GM12878 (cell line): ENCODE results near the gene PALLD. TPM values are rescaled to one million over a fixed set of nuclear protein-coding genes. Genes with fewer than 3 reads are reported as not detected.

Experiments
- ATAC-seq: fragments of 200-7000 bp; cut with Tn5 transposase; 3 replicates; pipeline ENCODE4 v1.9.1; 2020; ENCODE audit warnings: mild to moderate bottlenecking, moderate library complexity
- BruUV-seq: library from RNA; stranded (reverse); fragments of 400-500 nt; replicated peaks from 2 replicates; lab custom pipeline; 2021; lab: Mats Ljungman, UMichigan
- CTCF ChIA-PET: fragments of 300-600 bp; sonication (Branson Sonifier 250); formaldehyde crosslinking; extraction: SDS; loops from one replicate; lab custom pipeline; 2021; ENCODE audit warnings: inconsistent platforms; lab: Yijun Ruan, JAX
- POLR2A ChIA-PET: fragments of 350-600 bp; formaldehyde crosslinking; extraction: SDS; loops from one replicate; lab custom pipeline; 2021; ENCODE audit warnings: inconsistent platforms; lab: Charles Lee
- RAD21 ChIA-PET: fragments of 300-600 bp; sonication (Branson Sonifier 250); formaldehyde crosslinking; loops from one replicate; lab custom pipeline; 2023; ENCODE audit warnings: antibody characterized with exemption; ENCODE audit not compliant: unreplicated experiment; lab: Charles Lee
- SMC1A ChIA-PET: fragments of 300-600 bp; sonication (Branson Sonifier 250); formaldehyde crosslinking; loops from one replicate; lab custom pipeline; 2023; ENCODE audit not compliant: unreplicated experiment, uncharacterized antibody; lab: Charles Lee
- DNase-seq: peaks from one replicate; pipeline ENCODE4 v3.0.0-alpha.2; 2011; ENCODE audit warnings: low read depth, low spot score
- FAIRE-seq: peaks from 3 replicates; lab custom pipeline; 2011; peaks lifted over from hg19 to GRCh38; lab: Jason Lieb, UNC
- H2AFZ ChIP-seq: 2 replicates; pipeline ENCODE4 v1.6.0; 2011; ENCODE audit warnings: low read depth, low read length, control low read depth; ENCODE audit not compliant: control insufficient read depth
- H3K27ac ChIP-seq: 2 replicates; pipeline ENCODE4 v1.5.1; 2011; ENCODE audit warnings: control low read depth; ENCODE audit not compliant: control insufficient read depth, insufficient read depth
- H3K27me3 ChIP-seq, 2 experiments: replicated peaks in 1 of 2; 2 replicates each; pipeline versions ENCODE4 v1.6.0 to v1.6.1; 2011; ENCODE audit warnings: low read length in 1 of 2; ENCODE audit not compliant: control insufficient read depth in 2 of 2, insufficient read depth in 2 of 2
- H3K36me3 ChIP-seq, 2 experiments: 2 replicates each; pipeline ENCODE4 v1.5.1; 2011; ENCODE audit warnings: low read length in 1 of 2; ENCODE audit not compliant: control insufficient read depth in 2 of 2, insufficient read depth in 2 of 2
- H3K4me1 ChIP-seq: 2 replicates; pipeline ENCODE4 v1.6.1; 2011; ENCODE audit warnings: mild to moderate bottlenecking, low read length, moderate library complexity, mixed read lengths; ENCODE audit not compliant: control insufficient read depth, insufficient read depth
- H3K4me2 ChIP-seq: 2 replicates; pipeline ENCODE4 v1.6.0; 2011; ENCODE audit warnings: control low read depth; ENCODE audit not compliant: control insufficient read depth, insufficient read depth
- H3K4me3 ChIP-seq: fragments of 200-600 bp; sonication (generic); 2 replicates; pipeline ENCODE4 v1.5.1; 2016
- H3K79me2 ChIP-seq: 2 replicates; pipeline ENCODE4 v1.6.0; 2011; ENCODE audit warnings: low read length; ENCODE audit not compliant: control insufficient read depth, insufficient read depth
- H3K9ac ChIP-seq: 2 replicates; pipeline ENCODE4 v1.8.0; 2011; ENCODE audit warnings: low read length, control low read depth, mixed read lengths; ENCODE audit not compliant: control insufficient read depth, insufficient read depth
- H3K9me3 ChIP-seq: replicated peaks from 3 replicates; pipeline ENCODE4 v1.5.1; 2011; ENCODE audit warnings: mild to moderate bottlenecking, low read length; ENCODE audit not compliant: control insufficient read depth, insufficient read depth
- H4K20me1 ChIP-seq: 2 replicates; pipeline ENCODE4 v1.6.0; 2011; ENCODE audit not compliant: control insufficient read depth, insufficient read depth
- BMI1 ChIP-seq: fragments of 450-650 bp; IDR thresholded peaks from 2 replicates; pipeline ENCODE4 v1.6.1; 2016; ENCODE audit warnings: mild to moderate bottlenecking, moderate library complexity, borderline replicate concordance
- EED ChIP-seq: sonication (generic); IDR thresholded peaks from 2 replicates; pipeline ENCODE4 v1.6.1; 2016; ENCODE audit warnings: antibody characterized with exemption, low read depth
- PML ChIP-seq: IDR thresholded peaks from 2 replicates; pipeline ENCODE4 v1.6.1; 2012; ENCODE audit warnings: low read length, inconsistent platforms
- RFX5 ChIP-seq: IDR thresholded peaks from 2 replicates; pipeline ENCODE4 v1.6.1; 2011; ENCODE audit warnings: low read depth, low read length, improper control_type of control experiment
- SIN3A ChIP-seq: IDR thresholded peaks from 2 replicates; pipeline ENCODE4 v1.6.1; 2012; ENCODE audit warnings: low read depth, low read length, improper control_type of control experiment
- SMAD1 ChIP-seq: fragments of 450-650 bp; IDR thresholded peaks from 2 replicates; pipeline ENCODE4 v1.6.1; 2018; ENCODE audit warnings: mild to moderate bottlenecking, low read depth; ENCODE audit not compliant: partially characterized antibody
- ZBED1 ChIP-seq: IDR thresholded peaks from 2 replicates; pipeline ENCODE4 v1.6.1; 2016; ENCODE audit warnings: borderline replicate concordance
- WGBS: methylation state at CpG from one replicate; pipeline ENCODE4 v1.1.6; 2016; ENCODE audit warnings: low lambda C conversion rate; ENCODE audit not compliant: insufficient replicate concordance, insufficient coverage; ENCODE audit errors: missing lambda C conversion rate; 5-methylcytosine and 5-hydroxymethylcytosine counted together
- in situ Hi-C: fragments of 300-500 bp; cut with MboI; formaldehyde crosslinking; loops from 9 replicates; pipeline ENCODE4 v1.14.3; 2018; ENCODE audit warnings: mixed read lengths
- intact Hi-C: fragments of 100-400 bp; cut with micrococcal nuclease; formaldehyde crosslinking; loops from one replicate; pipeline ENCODE4 v1.14.2; 2022; ENCODE audit not compliant: unreplicated experiment
- polyA plus RNA-seq, 11 experiments: library from polyadenylated mRNA; depleted of rRNA in 4 of 11; unstranded in 6 of 11; stranded (reverse) in 5 of 11; fragments of >200 nt; fragmentation: Nextera tagmentation in 4 of 11; fragmentation: Illumina TruSeq in 1 of 11; extraction: Ambion mirVana in 4 of 11; extraction: Trizol in 1 of 11; gene quantifications; 1 replicate in 1 of 11; 2 replicates in 10 of 11; pipeline versions ENCODE4 v1.2.1 to v1.2.3, GENCODE V29; 2011 to 2016; ENCODE audit warnings: inconsistent platforms in 2 of 11, missing spikeins in 2 of 11, low read depth in 1 of 11
- total RNA-seq, 4 experiments: library from RNA; depleted of rRNA in 3 of 4; stranded (reverse); fragments of >200 nt in 3 of 4; fragmentation: Illumina TruSeq in 1 of 4; extraction: Trizol in 1 of 4; gene quantifications; 2 replicates each; pipeline versions ENCODE4 v1.2.1 to v1.2.3, GENCODE V29; 2013 to 2021
- TF ChIP-seq, protein P1 (sequence below): fragments of 450-650 bp; IDR thresholded peaks from 2 replicates; pipeline ENCODE4 v1.6.1; 2017; ENCODE audit warnings: mild to moderate bottlenecking, moderate library complexity
- TF ChIP-seq, protein P2 (sequence below): fragments of 450-650 bp; formaldehyde crosslinking; IDR thresholded peaks from 2 replicates; pipeline ENCODE4 v1.4.0; 2022; ENCODE audit warnings: mild to moderate bottlenecking, moderate library complexity
- TF ChIP-seq, protein P3 (sequence below): IDR thresholded peaks from 2 replicates; pipeline ENCODE4 v1.6.1; 2012; ENCODE audit warnings: low read depth, low read length, improper control_type of control experiment
- TF ChIP-seq, protein P4 (sequence below): fragments of 450-650 bp; IDR thresholded peaks from 2 replicates; pipeline ENCODE4 v1.6.1; 2017; ENCODE audit warnings: borderline replicate concordance

Gene PALLD
- total and polyA plus RNA-seq, 10 of the 15 experiments (the other 5 are each of a cell fraction or from before 2014, with no cell fraction given): 1.0 to 7.7 (median 1.7) TPM

DNA sequence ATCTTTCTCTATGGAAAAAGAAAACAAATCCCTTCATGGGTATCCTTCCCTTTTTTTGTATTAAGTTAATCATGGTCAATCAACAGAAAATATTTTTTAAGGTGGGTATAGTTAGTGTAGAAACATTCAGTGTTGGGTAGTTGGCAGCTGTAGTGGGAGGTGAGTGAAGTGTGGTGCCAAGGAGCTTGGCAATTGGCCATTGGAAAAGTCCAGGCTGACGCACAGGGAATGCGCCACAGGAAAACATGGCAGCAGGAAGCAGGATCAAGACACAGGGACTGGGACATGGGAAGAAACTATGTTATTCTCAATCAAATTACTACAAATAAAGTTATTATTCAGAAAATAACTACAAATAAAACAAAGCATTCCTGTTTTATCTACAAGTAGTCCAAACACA lies 20.0 kb downstream of the PALLD start (continued):
- TF ChIP-seq PML (no peak), SMAD1 (no peak), RFX5 (no peak)
- TF ChIP-seq, protein P1, sequence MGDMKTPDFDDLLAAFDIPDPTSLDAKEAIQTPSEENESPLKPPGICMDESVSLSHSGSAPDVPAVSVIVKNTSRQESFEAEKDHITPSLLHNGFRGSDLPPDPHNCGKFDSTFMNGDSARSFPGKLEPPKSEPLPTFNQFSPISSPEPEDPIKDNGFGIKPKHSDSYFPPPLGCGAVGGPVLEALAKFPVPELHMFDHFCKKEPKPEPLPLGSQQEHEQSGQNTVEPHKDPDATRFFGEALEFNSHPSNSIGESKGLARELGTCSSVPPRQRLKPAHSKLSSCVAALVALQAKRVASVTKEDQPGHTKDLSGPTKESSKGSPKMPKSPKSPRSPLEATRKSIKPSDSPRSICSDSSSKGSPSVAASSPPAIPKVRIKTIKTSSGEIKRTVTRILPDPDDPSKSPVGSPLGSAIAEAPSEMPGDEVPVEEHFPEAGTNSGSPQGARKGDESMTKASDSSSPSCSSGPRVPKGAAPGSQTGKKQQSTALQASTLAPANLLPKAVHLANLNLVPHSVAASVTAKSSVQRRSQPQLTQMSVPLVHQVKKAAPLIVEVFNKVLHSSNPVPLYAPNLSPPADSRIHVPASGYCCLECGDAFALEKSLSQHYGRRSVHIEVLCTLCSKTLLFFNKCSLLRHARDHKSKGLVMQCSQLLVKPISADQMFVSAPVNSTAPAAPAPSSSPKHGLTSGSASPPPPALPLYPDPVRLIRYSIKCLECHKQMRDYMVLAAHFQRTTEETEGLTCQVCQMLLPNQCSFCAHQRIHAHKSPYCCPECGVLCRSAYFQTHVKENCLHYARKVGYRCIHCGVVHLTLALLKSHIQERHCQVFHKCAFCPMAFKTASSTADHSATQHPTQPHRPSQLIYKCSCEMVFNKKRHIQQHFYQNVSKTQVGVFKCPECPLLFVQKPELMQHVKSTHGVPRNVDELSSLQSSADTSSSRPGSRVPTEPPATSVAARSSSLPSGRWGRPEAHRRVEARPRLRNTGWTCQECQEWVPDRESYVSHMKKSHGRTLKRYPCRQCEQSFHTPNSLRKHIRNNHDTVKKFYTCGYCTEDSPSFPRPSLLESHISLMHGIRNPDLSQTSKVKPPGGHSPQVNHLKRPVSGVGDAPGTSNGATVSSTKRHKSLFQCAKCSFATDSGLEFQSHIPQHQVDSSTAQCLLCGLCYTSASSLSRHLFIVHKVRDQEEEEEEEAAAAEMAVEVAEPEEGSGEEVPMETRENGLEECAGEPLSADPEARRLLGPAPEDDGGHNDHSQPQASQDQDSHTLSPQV: no peak
- TF ChIP-seq, protein P2, sequence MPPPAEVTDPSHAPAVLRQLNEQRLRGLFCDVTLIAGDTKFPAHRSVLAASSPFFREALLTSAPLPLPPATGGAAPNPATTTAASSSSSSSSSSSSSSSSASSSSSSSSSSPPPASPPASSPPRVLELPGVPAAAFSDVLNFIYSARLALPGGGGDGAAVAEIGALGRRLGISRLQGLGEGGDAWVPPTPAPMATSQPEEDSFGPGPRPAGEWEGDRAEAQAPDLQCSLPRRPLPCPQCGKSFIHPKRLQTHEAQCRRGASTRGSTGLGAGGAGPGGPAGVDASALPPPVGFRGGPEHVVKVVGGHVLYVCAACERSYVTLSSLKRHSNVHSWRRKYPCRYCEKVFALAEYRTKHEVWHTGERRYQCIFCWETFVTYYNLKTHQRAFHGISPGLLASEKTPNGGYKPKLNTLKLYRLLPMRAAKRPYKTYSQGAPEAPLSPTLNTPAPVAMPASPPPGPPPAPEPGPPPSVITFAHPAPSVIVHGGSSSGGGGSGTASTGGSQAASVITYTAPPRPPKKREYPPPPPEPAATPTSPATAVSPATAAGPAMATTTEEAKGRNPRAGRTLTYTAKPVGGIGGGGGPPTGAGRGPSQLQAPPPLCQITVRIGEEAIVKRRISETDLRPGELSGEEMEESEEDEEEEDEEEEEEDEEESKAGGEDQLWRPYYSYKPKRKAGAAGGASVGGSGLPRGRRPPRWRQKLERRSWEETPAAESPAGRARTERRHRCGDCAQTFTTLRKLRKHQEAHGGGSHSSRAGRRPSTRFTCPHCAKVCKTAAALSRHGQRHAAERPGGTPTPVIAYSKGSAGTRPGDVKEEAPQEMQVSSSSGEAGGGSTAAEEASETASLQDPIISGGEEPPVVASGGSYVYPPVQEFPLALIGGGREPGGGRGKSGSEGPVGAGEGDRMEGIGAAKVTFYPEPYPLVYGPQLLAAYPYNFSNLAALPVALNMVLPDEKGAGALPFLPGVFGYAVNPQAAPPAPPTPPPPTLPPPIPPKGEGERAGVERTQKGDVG (CRISPR knock-in tag): no peak

DNA sequence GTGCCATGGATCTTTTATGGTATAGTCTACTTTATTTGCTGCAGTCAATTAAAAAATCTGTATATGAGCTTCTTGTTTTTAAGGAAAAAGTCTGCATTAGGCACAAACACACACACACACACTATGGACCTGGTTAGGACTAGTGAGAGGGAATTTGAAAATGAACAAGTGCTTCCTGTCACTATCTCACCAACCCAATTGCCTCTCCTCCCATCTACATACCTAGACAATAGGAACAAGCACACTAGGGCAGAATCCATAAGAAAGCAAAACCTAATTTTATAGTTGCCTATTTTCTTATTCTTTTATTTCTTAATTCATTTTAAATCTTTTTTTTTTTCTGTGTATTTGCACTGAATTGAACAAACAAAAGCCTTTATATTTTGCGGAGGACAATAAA lies 22.7 kb downstream of the PALLD start:
- no TSS peak for BruUV-seq
- 94% methylated on average over 1 of the region's 1 CpG for WGBS
- no peaks in the 10 kb centered on the region for H3K4me1 ChIP-seq
- ChIA-PET CTCF (no interaction called here), SMC1A (interaction anchor here (0.7 kb wide), 1 partner anchor 13 kb away, joined by 3 read pairs; no protein-coding TSS in a partner anchor), RAD21 (no interaction called here), POLR2A (no interaction called here)
- H3K9ac ChIP-seq: no peak overlapping the region
- no peak overlapping the region for H3K27ac ChIP-seq
- no peaks in the 10 kb centered on the region for H3K36me3 ChIP-seq
- no peaks in the 10 kb centered on the region for H4K20me1 ChIP-seq
- no peaks in the 10 kb centered on the region for H3K79me2 ChIP-seq
- no peaks in the 10 kb centered on the region for H3K9me3 ChIP-seq
- H3K4me2 ChIP-seq: no peak overlapping the region
- intact Hi-C loops: loop anchor here (5.0 kb wide), 1 partner anchor 968 kb away; no protein-coding TSS in a partner anchor
- no peak for DNase-seq
- no peak for FAIRE-seq
- ATAC-seq: no peak
- H2AFZ ChIP-seq: no peak overlapping the region
- no peaks in the 10 kb centered on the region for H3K27me3 ChIP-seq
- in situ Hi-C loops: no loop called here
- H3K4me3 ChIP-seq: no peak overlapping the region
- no peak for TF ChIP-seq EED
- no peak for TF ChIP-seq SIN3A
- TF ChIP-seq, protein P3, sequence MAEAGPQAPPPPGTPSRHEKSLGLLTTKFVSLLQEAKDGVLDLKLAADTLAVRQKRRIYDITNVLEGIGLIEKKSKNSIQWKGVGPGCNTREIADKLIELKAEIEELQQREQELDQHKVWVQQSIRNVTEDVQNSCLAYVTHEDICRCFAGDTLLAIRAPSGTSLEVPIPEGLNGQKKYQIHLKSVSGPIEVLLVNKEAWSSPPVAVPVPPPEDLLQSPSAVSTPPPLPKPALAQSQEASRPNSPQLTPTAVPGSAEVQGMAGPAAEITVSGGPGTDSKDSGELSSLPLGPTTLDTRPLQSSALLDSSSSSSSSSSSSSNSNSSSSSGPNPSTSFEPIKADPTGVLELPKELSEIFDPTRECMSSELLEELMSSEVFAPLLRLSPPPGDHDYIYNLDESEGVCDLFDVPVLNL: no peak
- TF ChIP-seq, protein P4, sequence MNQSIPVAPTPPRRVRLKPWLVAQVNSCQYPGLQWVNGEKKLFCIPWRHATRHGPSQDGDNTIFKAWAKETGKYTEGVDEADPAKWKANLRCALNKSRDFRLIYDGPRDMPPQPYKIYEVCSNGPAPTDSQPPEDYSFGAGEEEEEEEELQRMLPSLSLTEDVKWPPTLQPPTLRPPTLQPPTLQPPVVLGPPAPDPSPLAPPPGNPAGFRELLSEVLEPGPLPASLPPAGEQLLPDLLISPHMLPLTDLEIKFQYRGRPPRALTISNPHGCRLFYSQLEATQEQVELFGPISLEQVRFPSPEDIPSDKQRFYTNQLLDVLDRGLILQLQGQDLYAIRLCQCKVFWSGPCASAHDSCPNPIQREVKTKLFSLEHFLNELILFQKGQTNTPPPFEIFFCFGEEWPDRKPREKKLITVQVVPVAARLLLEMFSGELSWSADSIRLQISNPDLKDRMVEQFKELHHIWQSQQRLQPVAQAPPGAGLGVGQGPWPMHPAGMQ: no peak
- TF ChIP-seq BMI1: no peak
- no peak for TF ChIP-seq ZBED1
